Heart left ventricle (tissue), 13 donors: ENCODE measurements around the gene ACOXL.

Experiments
- CTCF ChIP-seq, 12 donors: fragments of 200-600 bp; sonication (generic) in 4 of 12; IDR thresholded peaks; one replicate each; pipeline versions ENCODE4 v1.5.0 to v1.8.0; 2018 to 2022; ENCODE audit warnings: antibody characterized with exemption in 12 of 12, mild to moderate bottlenecking in 5 of 12
- POLR2A ChIP-seq, 2 donors: fragments of 450-650 bp; IDR thresholded peaks; one replicate each; pipeline ENCODE4 v1.6.1; 2017; ENCODE audit warnings: antibody characterized with exemption in 2 of 2, mild to moderate bottlenecking in 2 of 2, moderate library complexity in 2 of 2
- donor health status: ischemic (EF 13 %, LVEDD 7.1; RV severe dilation, severe dysfunction).
- donor health status: DM: no; HTN: yes; CAD: no.
- donor health status: DM: no; HTN: no; CAD: no.
- donor health status: ischemic (EF 25% LVEDD 6.9; RV normal size, moderate dysfunction).
- donor health status: ischemic (EF 25% LVEDD 5.7; RV mildly dilated, moderate dysfunction).
- donor health status: ischemic (EF 35%, LVEDD 5.7; RV mildly dilated, moderate dysfunction).
- donor health status: nonischemic (EF 11% LVEDD 7.7; RV severe dilation, severe dysfunction).
- donor health status: DM: yes; HTN: yes; CAD: no.
- donor health status: PGD.
- donor health status: ischemic (EF 29% LVEDD 5.4; RV normal size, mild dysfunction).
- donor health status: nonischemic (EF 23%, LVEDD 6.1; RV moderate dilation, normal function).

- TF ChIP-seq CTCF (IDR thresholded peaks at IDR 0.05) (no peak), POLR2A (IDR thresholded peaks at IDR 0.05) (no peak)
Measured at GRCh38 chr2:110735366-110735765, 3.0 kb downstream of the ACOXL start.
